Gastroesophageal sphincter (tissue), 4 donors: ENCODE results near the gene HAPSTR1. TPM values are rescaled to one million over a fixed set of nuclear protein-coding genes. Genes with fewer than 3 reads are reported as not detected.

Experiments used
- ATAC-seq: fragments of 150-250 bp; one replicate; pipeline ENCODE4 v1.9.1; 2016; ENCODE audit warnings: mild to moderate bottlenecking, moderate library complexity
- H3K27ac ChIP-seq, 4 donors: fragments of 200-600 bp; sonication (generic) in 3 of 4; 1 replicate in 3 of 4; 2 replicates in 1 of 4; pipeline ENCODE4 v1.5.1; 2016 to 2019
- H3K27me3 ChIP-seq: fragments of 200-600 bp; sonication (generic); one replicate; pipeline ENCODE4 v1.5.1; 2019
- H3K36me3 ChIP-seq, 2 donors: fragments of 200-600 bp; sonication (generic); one replicate each; pipeline ENCODE4 v1.5.1; 2019; ENCODE audit warnings: control low read depth in 1 of 2
- H3K4me1 ChIP-seq, 3 donors: fragments of 200-600 bp; sonication (generic); 1 replicate in 2 of 3; 2 replicates in 1 of 3; pipeline ENCODE4 v1.5.1; 2016 to 2019; ENCODE audit warnings: control low read depth in 2 of 3
- H3K4me3 ChIP-seq, 2 donors: fragments of 200-600 bp; sonication (generic); one replicate each; pipeline ENCODE4 v1.5.1; 2019; ENCODE audit warnings: mild to moderate bottlenecking in 1 of 2, moderate library complexity in 1 of 2
- H3K9me3 ChIP-seq, 3 donors: fragments of 200-600 bp; sonication (generic); one replicate each; pipeline ENCODE4 v1.5.1; 2017 to 2019; ENCODE audit warnings: control low read depth in 2 of 3
- EP300 ChIP-seq: sonication (generic); formaldehyde crosslinking; IDR thresholded peaks from one replicate; pipeline ENCODE4 v1.6.1; 2017; ENCODE audit warnings: antibody characterized with exemption, mild to moderate bottlenecking
- POLR2A ChIP-seq, 2 donors: fragments of 450-650 bp; IDR thresholded peaks; one replicate each; pipeline ENCODE4 v1.6.1; 2017; ENCODE audit warnings: antibody characterized with exemption in 2 of 2, mild to moderate bottlenecking in 2 of 2, moderate library complexity in 1 of 2
- POLR2AphosphoS5 ChIP-seq: sonication (generic); formaldehyde crosslinking; IDR thresholded peaks from one replicate; pipeline ENCODE4 v1.6.1; 2017; ENCODE audit warnings: antibody characterized with exemption
- WGBS, 2 donors: methylation state at CpG; one replicate each; pipeline ENCODE4 v1.1.5; 2018; ENCODE audit warnings: low coverage in 1 of 2; 5-methylcytosine and 5-hydroxymethylcytosine counted together
- total RNA-seq, 4 donors: library from RNA; depleted of rRNA; stranded (reverse); fragments of >200 nt; gene quantifications; one replicate each; pipeline ENCODE4 v1.1.0, GENCODE V29; 2016
- TF ChIP-seq, protein P1 (sequence below), 4 experiments: fragments of 200-600 bp in 2 of 4; fragments of 450-650 bp in 2 of 4; sonication (generic) in 1 of 4; IDR thresholded peaks; one replicate each; pipeline ENCODE4 v1.5.1; 2017 to 2019; ENCODE audit warnings: antibody characterized with exemption in 4 of 4, mild to moderate bottlenecking in 2 of 4, moderate library complexity in 2 of 4

The HAPSTR1 gene
- total RNA-seq, 4 donors from 2014 or later: 58.9 to 78.3 (median 64.7) TPM

- Histone ChIP-seq H3K36me3 (peaks cover 0 to 8% of the 10 kb centered on the region in 2 donors), H3K27ac (no peak overlapping the region), H3K4me3 (no peak overlapping the region), H3K9me3 (no peaks in the 10 kb centered on the region), H3K27me3 (no peaks in the 10 kb centered on the region), H3K4me1 (peaks cover 0 to 9% (median 0%) of the 10 kb centered on the region in 3 donors)
- TF ChIP-seq POLR2AphosphoS5 (no peak), EP300 (no peak), POLR2A (IDR thresholded peaks at IDR 0.05) (no peak)
- TF ChIP-seq, protein P1, sequence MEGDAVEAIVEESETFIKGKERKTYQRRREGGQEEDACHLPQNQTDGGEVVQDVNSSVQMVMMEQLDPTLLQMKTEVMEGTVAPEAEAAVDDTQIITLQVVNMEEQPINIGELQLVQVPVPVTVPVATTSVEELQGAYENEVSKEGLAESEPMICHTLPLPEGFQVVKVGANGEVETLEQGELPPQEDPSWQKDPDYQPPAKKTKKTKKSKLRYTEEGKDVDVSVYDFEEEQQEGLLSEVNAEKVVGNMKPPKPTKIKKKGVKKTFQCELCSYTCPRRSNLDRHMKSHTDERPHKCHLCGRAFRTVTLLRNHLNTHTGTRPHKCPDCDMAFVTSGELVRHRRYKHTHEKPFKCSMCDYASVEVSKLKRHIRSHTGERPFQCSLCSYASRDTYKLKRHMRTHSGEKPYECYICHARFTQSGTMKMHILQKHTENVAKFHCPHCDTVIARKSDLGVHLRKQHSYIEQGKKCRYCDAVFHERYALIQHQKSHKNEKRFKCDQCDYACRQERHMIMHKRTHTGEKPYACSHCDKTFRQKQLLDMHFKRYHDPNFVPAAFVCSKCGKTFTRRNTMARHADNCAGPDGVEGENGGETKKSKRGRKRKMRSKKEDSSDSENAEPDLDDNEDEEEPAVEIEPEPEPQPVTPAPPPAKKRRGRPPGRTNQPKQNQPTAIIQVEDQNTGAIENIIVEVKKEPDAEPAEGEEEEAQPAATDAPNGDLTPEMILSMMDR (IDR thresholded peaks at IDR 0.05): no peak
- WGBS, 2 donors: 70 to 76% methylated on average over 10 to 11 of the region's 14 CpGs
- ATAC-seq: peak; percentile 5
These were observed 46.7 kb downstream of the HAPSTR1 start for GRCh38 chr16:9138021-9138680.

- peak; percentile 65 for ATAC-seq
- peaks cover 0 to 9% (median 0%) of the 10 kb centered on the region in 3 donors for H3K4me1 ChIP-seq
- no peaks in the 10 kb centered on the region for H3K27me3 ChIP-seq
- WGBS, 2 donors: 9 to 11% methylated on average over 5 to 14 of the region's 21 CpGs
- no peak for TF ChIP-seq POLR2A (IDR thresholded peaks at IDR 0.05)
- no peak for TF ChIP-seq EP300
- no peak for TF ChIP-seq POLR2AphosphoS5
- TF ChIP-seq, protein P1 (IDR thresholded peaks at IDR 0.05): peak; percentile 57 to 89 (median 64)
- H3K27ac ChIP-seq: no peak overlapping the region
- H3K4me3 ChIP-seq: peak overlapping the region in 1 of 2 donors; percentile 12
- peaks cover 0 to 8% of the 10 kb centered on the region in 2 donors for H3K36me3 ChIP-seq
- no peaks in the 10 kb centered on the region for H3K9me3 ChIP-seq
These were observed 47.5 kb downstream of the HAPSTR1 start for GRCh38 chr16:9138731-9139501.

DNA sequence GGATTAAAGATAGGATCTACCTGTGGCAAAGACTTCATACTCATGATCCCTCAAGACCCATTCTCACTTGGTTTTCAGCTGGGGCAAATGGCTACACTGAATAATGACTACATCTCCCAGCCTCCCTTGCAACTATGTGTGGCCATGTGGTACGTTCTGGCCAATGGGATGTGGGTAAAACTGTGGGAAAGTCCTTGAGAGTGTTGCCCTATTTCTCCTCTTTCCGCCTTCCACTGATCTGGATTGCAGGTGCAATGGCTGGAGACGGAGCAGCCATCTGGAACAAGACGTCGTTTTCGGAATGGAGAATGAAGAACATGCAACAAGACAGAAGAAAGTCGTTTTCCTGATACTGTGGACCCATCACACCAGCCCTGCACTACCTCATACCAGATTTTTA, 48.5 kb downstream of the HAPSTR1 start:
- Histone ChIP-seq H3K27me3 (no peaks in the 10 kb centered on the region), H3K4me3 (no peak overlapping the region), H3K36me3 (peaks cover 0 to 8% of the 10 kb centered on the region in 2 donors), H3K4me1 (peaks cover 0 to 9% (median 0%) of the 10 kb centered on the region in 3 donors), H3K27ac (no peak overlapping the region), H3K9me3 (no peaks in the 10 kb centered on the region)
- no peak for ATAC-seq
- TF ChIP-seq EP300: no peak
- WGBS, 2 donors: 78 to 89% methylated on average over 5 to 7 of the region's 7 CpGs

Other genes starting within 250 kb of the HAPSTR1 start
- 10 to 100 TPM; 29.3 to 79.8 (median 72.5) TPM for gene CARHSP1, start 222.6 kb upstream of the HAPSTR1 start, total RNA-seq
- gene LITAFD, start 209.3 kb upstream of the HAPSTR1 start, total RNA-seq: not detected
- 10 to 100 TPM; 58.8 to 94.3 (median 82.4) TPM for gene USP7, start 127.7 kb upstream of the HAPSTR1 start, total RNA-seq